Mesodermal cell (in vitro differentiated cells): ENCODE measurements around the gene GRIP1.

Source experiments
- H3K27ac ChIP-seq: 2 replicates; pipeline ENCODE4 v1.7.0; 2013; ENCODE audit warnings: mild to moderate bottlenecking, low read depth, low read length, moderate library complexity; ENCODE audit not compliant: severe bottlenecking
- H3K36me3 ChIP-seq: 2 replicates; pipeline ENCODE4 v1.7.1; 2013; ENCODE audit warnings: mild to moderate bottlenecking, low read length, moderate library complexity; ENCODE audit not compliant: control insufficient read depth, insufficient read depth
- H3K4me1 ChIP-seq: one replicate; pipeline ENCODE4 v1.7.1; 2013; ENCODE audit warnings: mild to moderate bottlenecking, low read length; ENCODE audit not compliant: insufficient read depth, control insufficient read depth, poor library complexity, severe bottlenecking
- H3K4me3 ChIP-seq: 2 replicates; pipeline ENCODE4 v1.7.0; 2013; ENCODE audit warnings: low read length, control low read depth, mild to moderate bottlenecking; ENCODE audit not compliant: insufficient read depth, poor library complexity, severe bottlenecking; ENCODE audit errors: extremely low read depth
- H3K9me3 ChIP-seq: 2 replicates; pipeline ENCODE4 v1.7.1; 2013; ENCODE audit warnings: mild to moderate bottlenecking, low read length, moderate library complexity; ENCODE audit not compliant: control insufficient read depth
- WGBS, 2 experiments: methylation state at CpG; one replicate each; pipeline ENCODE4 v1.1.5; 2013; ENCODE audit warnings: missing lambda C conversion rate in 2 of 2; ENCODE audit not compliant: insufficient coverage in 2 of 2; 5-methylcytosine and 5-hydroxymethylcytosine counted together

The GRIP1 gene

GRCh38 chr12:66453120-66453519 lies 225.8 kb downstream of the GRIP1 start:
- no peaks in the 10 kb centered on the region for H3K9me3 ChIP-seq
- no peaks in the 10 kb centered on the region for H3K4me1 ChIP-seq
- H3K36me3 ChIP-seq: no peaks in the 10 kb centered on the region
- H3K27ac ChIP-seq: no peak overlapping the region
- H3K4me3 ChIP-seq: no peak overlapping the region
- WGBS, 2 experiments: 80% methylated on average over 2 of the region's 4 CpGs; no CpG with 5 or more reads in 1 of the 2 experiments

- no peaks in the 10 kb centered on the region for H3K36me3 ChIP-seq
- 100% methylated on average over 3 of the region's 3 CpGs; no CpG with 5 or more reads in 1 of the 2 experiments for WGBS, 2 experiments
- H3K9me3 ChIP-seq: no peaks in the 10 kb centered on the region
- H3K27ac ChIP-seq: no peak overlapping the region
- no peaks in the 10 kb centered on the region for H3K4me1 ChIP-seq
- H3K4me3 ChIP-seq: no peak overlapping the region
These were observed 229.3 kb downstream of the GRIP1 start for GRCh38 chr12:66449531-66449930.

DNA sequence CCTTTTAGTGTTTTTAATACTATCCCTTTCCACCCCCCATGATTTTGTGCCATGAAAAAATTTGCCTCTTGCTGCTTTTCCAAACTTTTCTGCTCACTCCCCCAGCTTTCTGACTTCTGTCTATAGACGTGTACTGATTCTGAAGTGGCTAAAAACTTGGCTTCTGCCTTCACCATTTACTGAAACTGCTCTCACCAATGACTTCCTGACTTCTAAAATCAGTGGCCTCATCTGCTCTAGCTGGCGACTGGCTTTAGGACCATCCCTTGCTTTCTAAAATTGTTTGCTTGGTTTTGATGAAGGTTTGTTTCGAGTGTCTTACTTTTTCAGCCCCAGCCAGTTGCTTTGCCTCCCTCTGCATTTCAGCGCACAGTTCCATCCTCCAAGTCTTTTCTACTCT lies 231.2 kb downstream of the GRIP1 start:
- WGBS, 2 experiments: 96% methylated on average over 2 of the region's 4 CpGs; no CpG with 5 or more reads in 1 of the 2 experiments

GRCh38 chr12:66446276-66446675 lies 232.6 kb downstream of the GRIP1 start:
- no peaks in the 10 kb centered on the region for H3K36me3 ChIP-seq
- H3K4me1 ChIP-seq: no peaks in the 10 kb centered on the region
- no peak overlapping the region for H3K27ac ChIP-seq
- WGBS, 2 experiments: 87 to 93% methylated on average over 2 of the region's 2 CpGs
- H3K9me3 ChIP-seq: no peaks in the 10 kb centered on the region
- H3K4me3 ChIP-seq: no peak overlapping the region

More for the DNA sequence above, 231.2 kb downstream of the GRIP1 start:
- no peaks in the 10 kb centered on the region for H3K9me3 ChIP-seq
- no peaks in the 10 kb centered on the region for H3K36me3 ChIP-seq
- H3K27ac ChIP-seq: no peak overlapping the region
- H3K4me3 ChIP-seq: no peak overlapping the region
- H3K4me1 ChIP-seq: no peaks in the 10 kb centered on the region

GRCh38 chr12:66441905-66442559 lies 236.8 kb downstream of the GRIP1 start:
- no peak overlapping the region for H3K4me3 ChIP-seq
- H3K27ac ChIP-seq: no peak overlapping the region
- WGBS, 2 experiments: 86 to 94% methylated on average over 6 of the region's 6 CpGs
- H3K4me1 ChIP-seq: peaks cover 6% of the 10 kb centered on the region
- no peaks in the 10 kb centered on the region for H3K36me3 ChIP-seq
- no peaks in the 10 kb centered on the region for H3K9me3 ChIP-seq

DNA sequence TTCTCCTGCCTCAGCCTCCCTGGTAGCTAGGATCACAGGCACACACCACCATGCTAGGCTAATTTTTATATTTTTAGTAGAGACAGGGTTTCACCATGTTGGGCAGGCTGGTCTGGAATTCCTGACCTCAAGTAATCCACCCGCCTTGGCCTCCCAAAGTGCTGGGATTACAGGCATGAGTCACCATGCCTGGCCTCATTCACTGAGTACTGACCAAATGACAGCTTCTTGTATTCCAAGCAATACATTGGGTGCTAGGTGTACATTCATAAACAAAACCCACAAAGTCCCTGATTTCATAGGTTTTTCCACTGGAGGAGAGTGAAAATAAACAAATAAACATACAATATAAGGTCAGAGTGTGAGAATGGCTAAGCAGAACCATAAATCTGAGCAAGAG lies 240.3 kb downstream of the GRIP1 start:
- Histone ChIP-seq H3K27ac (no peak overlapping the region), H3K4me1 (peaks cover 6% of the 10 kb centered on the region), H3K36me3 (no peaks in the 10 kb centered on the region), H3K4me3 (no peak overlapping the region), H3K9me3 (no peaks in the 10 kb centered on the region)
- 88 to 100% methylated on average over 1 of the region's 1 CpG for WGBS, 2 experiments

DNA sequence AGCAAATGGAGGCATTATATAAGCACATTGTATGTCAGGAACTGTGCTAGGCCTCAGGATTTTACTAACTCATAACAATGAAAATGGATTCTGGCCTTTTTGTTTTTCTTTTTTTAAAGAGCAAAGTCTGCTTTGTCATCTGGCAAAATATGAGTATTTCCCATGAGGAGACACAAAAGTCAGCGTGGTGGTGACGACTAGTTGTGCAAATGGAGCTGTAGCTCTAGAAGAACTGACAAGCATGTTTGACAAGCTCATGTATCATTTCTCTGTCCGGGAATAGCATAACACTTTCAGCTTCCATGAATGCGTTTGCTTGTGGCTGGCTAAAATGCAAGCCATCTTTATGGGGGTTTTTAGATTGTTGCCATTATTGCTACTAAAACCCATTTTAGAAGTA lies 248.8 kb downstream of the GRIP1 start:
- H3K27ac ChIP-seq: no peak overlapping the region
- H3K9me3 ChIP-seq: no peaks in the 10 kb centered on the region
- 90 to 93% methylated on average over 2 to 3 of the region's 4 CpGs for WGBS, 2 experiments

DNA sequence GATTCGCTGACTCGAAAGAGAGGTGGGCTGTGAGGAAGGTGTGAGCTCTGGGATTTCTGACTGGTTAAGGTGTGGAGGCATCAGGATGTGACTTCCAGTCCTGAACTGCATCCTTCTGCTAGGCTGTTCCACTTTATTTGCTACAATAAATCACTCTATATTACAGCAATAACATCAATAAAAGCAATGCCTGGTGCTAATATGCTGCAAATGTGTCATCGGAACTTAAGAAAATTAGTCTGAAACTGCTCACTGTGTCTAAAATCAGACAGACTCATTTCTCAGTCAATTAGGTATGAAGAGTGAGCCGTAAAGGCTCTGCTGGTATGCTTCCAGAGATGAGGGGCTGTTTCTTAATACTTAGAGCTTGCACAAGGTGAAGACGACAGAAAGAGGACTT lies 250.0 kb downstream of the GRIP1 start:
- WGBS, 2 experiments: 90 to 97% methylated on average over 3 to 4 of the region's 5 CpGs
- Histone ChIP-seq H3K4me3 (no peak overlapping the region), H3K4me1 (no peaks in the 10 kb centered on the region), H3K36me3 (no peaks in the 10 kb centered on the region), H3K9me3 (no peaks in the 10 kb centered on the region), H3K27ac (no peak overlapping the region)

More for the DNA sequence above, 248.8 kb downstream of the GRIP1 start:
- Histone ChIP-seq H3K4me3 (no peak overlapping the region), H3K36me3 (no peaks in the 10 kb centered on the region), H3K4me1 (no peaks in the 10 kb centered on the region)

GRCh38 chr12:66428261-66428660 lies 250.6 kb downstream of the GRIP1 start:
- Histone ChIP-seq H3K4me3 (no peak overlapping the region), H3K36me3 (no peaks in the 10 kb centered on the region), H3K4me1 (no peaks in the 10 kb centered on the region), H3K27ac (no peak overlapping the region), H3K9me3 (no peaks in the 10 kb centered on the region)

- Histone ChIP-seq H3K4me3 (no peak overlapping the region), H3K27ac (no peak overlapping the region), H3K9me3 (no peaks in the 10 kb centered on the region), H3K36me3 (no peaks in the 10 kb centered on the region), H3K4me1 (no peaks in the 10 kb centered on the region)
- 36% methylated on average over 2 of the region's 2 CpGs; no CpG with 5 or more reads in 1 of the 2 experiments for WGBS, 2 experiments
These were observed 252.2 kb downstream of the GRIP1 start for GRCh38 chr12:66426696-66427095.

- Histone ChIP-seq H3K4me1 (no peaks in the 10 kb centered on the region), H3K4me3 (no peak overlapping the region), H3K9me3 (no peaks in the 10 kb centered on the region), H3K36me3 (no peaks in the 10 kb centered on the region), H3K27ac (no peak overlapping the region)
- WGBS, 2 experiments: 83 to 92% methylated on average over 1 to 2 of the region's 2 CpGs
These were observed 255.6 kb downstream of the GRIP1 start for GRCh38 chr12:66423266-66423665.
